ENCODE results near the gene TDRD12.

DNA sequence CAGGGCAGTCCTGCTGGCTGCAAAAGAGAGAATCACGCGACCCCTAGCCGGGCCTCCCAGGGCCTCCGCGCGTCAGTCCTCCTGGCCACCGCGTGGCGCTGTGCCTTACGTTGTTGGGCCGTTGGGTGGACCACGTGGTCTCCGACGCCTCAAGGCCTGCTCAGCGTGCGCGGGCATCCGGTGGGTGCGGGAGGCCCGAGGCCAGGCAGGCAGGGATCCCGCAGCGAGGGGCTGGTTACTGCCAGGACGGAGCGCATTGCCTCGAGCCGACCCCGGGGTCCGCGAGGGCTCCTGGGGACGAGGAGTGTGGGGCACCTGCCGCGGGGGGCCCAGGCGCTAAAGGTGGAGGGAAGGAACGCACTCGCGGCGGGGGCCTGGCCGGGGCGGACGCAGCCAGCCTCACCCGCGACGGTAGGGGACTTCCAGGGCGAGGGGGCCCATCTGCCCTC lies at the start of gene TDRD12:
- TF ChIP-seq, protein P1, sequence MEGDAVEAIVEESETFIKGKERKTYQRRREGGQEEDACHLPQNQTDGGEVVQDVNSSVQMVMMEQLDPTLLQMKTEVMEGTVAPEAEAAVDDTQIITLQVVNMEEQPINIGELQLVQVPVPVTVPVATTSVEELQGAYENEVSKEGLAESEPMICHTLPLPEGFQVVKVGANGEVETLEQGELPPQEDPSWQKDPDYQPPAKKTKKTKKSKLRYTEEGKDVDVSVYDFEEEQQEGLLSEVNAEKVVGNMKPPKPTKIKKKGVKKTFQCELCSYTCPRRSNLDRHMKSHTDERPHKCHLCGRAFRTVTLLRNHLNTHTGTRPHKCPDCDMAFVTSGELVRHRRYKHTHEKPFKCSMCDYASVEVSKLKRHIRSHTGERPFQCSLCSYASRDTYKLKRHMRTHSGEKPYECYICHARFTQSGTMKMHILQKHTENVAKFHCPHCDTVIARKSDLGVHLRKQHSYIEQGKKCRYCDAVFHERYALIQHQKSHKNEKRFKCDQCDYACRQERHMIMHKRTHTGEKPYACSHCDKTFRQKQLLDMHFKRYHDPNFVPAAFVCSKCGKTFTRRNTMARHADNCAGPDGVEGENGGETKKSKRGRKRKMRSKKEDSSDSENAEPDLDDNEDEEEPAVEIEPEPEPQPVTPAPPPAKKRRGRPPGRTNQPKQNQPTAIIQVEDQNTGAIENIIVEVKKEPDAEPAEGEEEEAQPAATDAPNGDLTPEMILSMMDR (IDR thresholded peaks at IDR 0.05), result no peak
- no peak for TF ChIP-seq POLR2A (IDR thresholded peaks at IDR 0.05)

Measured in body of pancreas (tissue), 4 donors.